Lower leg skin (tissue), 3 donors: Measurements from ENCODE around the gene NBAS.

Experiments
- CTCF ChIP-seq, 3 donors: fragments of 450-650 bp; IDR thresholded peaks; one replicate each; pipeline ENCODE4 v1.5.1; 2016; ENCODE audit warnings: antibody characterized with exemption in 3 of 3, mild to moderate bottlenecking in 3 of 3, moderate library complexity in 2 of 3
- POLR2A ChIP-seq, 2 donors: fragments of 450-650 bp; IDR thresholded peaks; one replicate each; pipeline ENCODE4 v1.6.1; 2016 to 2017; ENCODE audit warnings: antibody characterized with exemption in 2 of 2, mild to moderate bottlenecking in 1 of 2, moderate library complexity in 1 of 2

GRCh38 chr2:15265889-15266288, 295.2 kb downstream of the NBAS start:
- TF ChIP-seq CTCF (IDR thresholded peaks at IDR 0.05) (no peak), POLR2A (IDR thresholded peaks at IDR 0.05) (no peak)
